Measurements from ENCODE around the gene SUMO3. TPM values are rescaled to one million over a fixed set of nuclear protein-coding genes. Genes with fewer than 3 reads are reported as not detected.
A peak's percentile ranks its signal among the peaks of the same experiment; 100 is the strongest.

The SUMO3 gene
- total RNA-seq, 3 donors from 2014 or later, result 68.9 to 76.9 (median 69.4) TPM

- ATAC-seq (no peak), DNase-seq (no peak)
- H3K36me3 ChIP-seq (ENCODE audit: low read depth), result no peaks in the 10 kb centered on the region
- no peak overlapping the region for H3K4me3 ChIP-seq
- no peak for TF ChIP-seq CTCF (IDR thresholded peaks at IDR 0.05)
- intact Hi-C loops (cut with DNase I, micrococcal nuclease), result no loop called here
- H3K4me1 ChIP-seq (ENCODE audit: low read depth), result no peaks in the 10 kb centered on the region
- H3K9me3 ChIP-seq, result no peaks in the 10 kb centered on the region
These were observed 34.7 kb downstream of the SUMO3 start for GRCh38 chr21:44783020-44783696.

GRCh38 chr21:44780767-44781459, 36.9 kb downstream of the SUMO3 start:
- ATAC-seq, result no peak
- no peak for TF ChIP-seq CTCF (IDR thresholded peaks at IDR 0.05)
- intact Hi-C loops (cut with DNase I, micrococcal nuclease), result no loop called here
- H3K36me3 ChIP-seq (ENCODE audit: low read depth), result no peaks in the 10 kb centered on the region
- H3K4me3 ChIP-seq, result no peak overlapping the region
- no peak for DNase-seq
- no peaks in the 10 kb centered on the region for H3K4me1 ChIP-seq (ENCODE audit: low read depth)
- no peaks in the 10 kb centered on the region for H3K9me3 ChIP-seq

GRCh38 chr21:44780137-44780502, 37.7 kb downstream of the SUMO3 start:
- intact Hi-C loops (cut with DNase I, micrococcal nuclease), result no loop called here
- ATAC-seq (no peak), DNase-seq (no peak)

GRCh38 chr21:44779417-44780136, 38.3 kb downstream of the SUMO3 start:
- ATAC-seq, result peak; percentile 18
- H3K36me3 ChIP-seq (ENCODE audit: low read depth), result no peaks in the 10 kb centered on the region
- H3K4me3 ChIP-seq, result no peak overlapping the region
- H3K4me1 ChIP-seq (ENCODE audit: low read depth), result no peaks in the 10 kb centered on the region
- no peak for DNase-seq
- no peaks in the 10 kb centered on the region for H3K9me3 ChIP-seq
- no peak for TF ChIP-seq CTCF (IDR thresholded peaks at IDR 0.05)
- intact Hi-C loops (cut with DNase I, micrococcal nuclease), result no loop called here

More at GRCh38 chr21:44780137-44780502, 37.7 kb downstream of the SUMO3 start:
- Histone ChIP-seq H3K36me3 (ENCODE audit: low read depth) (no peaks in the 10 kb centered on the region), H3K4me1 (ENCODE audit: low read depth) (no peaks in the 10 kb centered on the region), H3K4me3 (no peak overlapping the region), H3K9me3 (no peaks in the 10 kb centered on the region)
- no peak for TF ChIP-seq CTCF (IDR thresholded peaks at IDR 0.05)

- H3K4me3 ChIP-seq, result no peak overlapping the region
- H3K36me3 ChIP-seq (ENCODE audit: low read depth), result no peaks in the 10 kb centered on the region
- DNase-seq, result no peak
- intact Hi-C loops (cut with DNase I, micrococcal nuclease), result no loop called here
- no peak for TF ChIP-seq CTCF (IDR thresholded peaks at IDR 0.05)
- no peaks in the 10 kb centered on the region for H3K9me3 ChIP-seq
- no peaks in the 10 kb centered on the region for H3K4me1 ChIP-seq (ENCODE audit: low read depth)
- ATAC-seq, result no peak
These were observed 38.9 kb downstream of the SUMO3 start for GRCh38 chr21:44778983-44779382.
